ENCODE data around the gene ZMYM1.
"Not testable (repeated sequence)": the region's sequence is repeated elsewhere in the genome, so short reads cannot be mapped to it uniquely, and the experiment has no call there.

The ZMYM1 gene

DNA sequence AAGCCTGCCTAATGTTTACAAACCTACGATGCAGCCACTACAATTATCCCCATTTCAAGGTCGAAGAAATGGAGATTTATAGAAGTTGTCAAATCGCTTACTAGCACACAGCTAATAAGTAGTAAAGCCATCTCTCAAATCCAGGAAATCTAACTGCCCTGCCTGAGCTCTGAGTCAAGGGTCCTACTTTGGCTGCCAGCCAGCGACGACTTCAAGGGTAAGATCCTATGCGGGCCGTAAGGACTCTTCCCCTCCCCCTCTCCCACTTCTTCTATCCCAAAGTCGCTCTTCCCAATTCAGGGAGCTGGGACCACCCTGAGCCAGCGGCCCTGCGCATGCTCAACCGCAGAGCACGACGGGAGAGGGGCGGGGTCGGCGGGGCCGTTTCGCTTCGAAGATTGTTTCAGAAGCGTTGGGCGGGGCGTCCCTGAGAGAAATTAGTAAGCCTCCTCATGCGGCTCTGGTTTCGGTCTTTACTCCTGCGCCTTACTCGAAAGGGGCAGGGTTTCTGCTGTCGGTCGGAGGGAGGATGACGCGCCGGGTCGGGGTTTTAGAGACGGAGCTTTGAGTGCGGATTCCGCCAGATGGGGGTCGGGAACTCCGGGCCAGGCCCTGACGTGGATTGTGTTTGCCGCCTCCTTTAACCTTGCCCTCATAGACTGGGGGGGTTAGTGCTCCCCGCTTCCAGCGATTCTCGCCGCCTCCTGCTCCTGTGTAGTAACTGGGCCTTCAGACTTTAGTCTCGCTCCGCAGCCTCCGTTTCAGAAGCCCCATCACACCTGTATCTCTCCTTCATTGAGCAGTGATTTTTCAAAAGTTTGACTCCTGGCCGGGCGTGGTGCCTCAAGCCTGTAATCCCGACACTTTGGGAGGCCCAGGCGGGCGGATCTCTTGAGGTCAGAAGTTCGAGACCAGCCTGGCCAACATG, at the start of gene ZMYM1:
Gene ZMYM1, plus strand, starts transcription at position 383 of the 928 bp plus-strand sequence. CDS start 14,603 bp downstream, outside the sequence.
- DNase-seq, result peak; percentile 94

DNA sequence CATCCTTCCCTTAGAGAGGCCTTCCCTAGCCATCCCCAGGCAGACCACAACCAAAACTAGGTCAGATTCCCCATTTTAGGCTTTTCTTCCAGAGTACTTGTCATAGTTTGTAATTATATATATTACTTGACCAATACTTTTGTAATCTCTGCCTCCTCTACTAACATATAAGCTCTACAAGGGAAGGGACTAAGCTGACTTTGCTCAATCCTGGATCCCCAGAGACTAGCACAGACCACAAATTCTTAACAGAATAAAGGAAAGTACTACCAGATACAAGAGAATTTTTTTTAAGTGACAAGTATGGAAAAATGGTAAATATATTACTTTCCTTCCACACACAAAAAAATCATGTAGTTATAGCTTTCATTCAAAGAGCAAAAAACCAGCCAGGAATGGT, 49.4 kb upstream of the ZMYM1 start:
- peak; percentile 1 for DNase-seq

DNA sequence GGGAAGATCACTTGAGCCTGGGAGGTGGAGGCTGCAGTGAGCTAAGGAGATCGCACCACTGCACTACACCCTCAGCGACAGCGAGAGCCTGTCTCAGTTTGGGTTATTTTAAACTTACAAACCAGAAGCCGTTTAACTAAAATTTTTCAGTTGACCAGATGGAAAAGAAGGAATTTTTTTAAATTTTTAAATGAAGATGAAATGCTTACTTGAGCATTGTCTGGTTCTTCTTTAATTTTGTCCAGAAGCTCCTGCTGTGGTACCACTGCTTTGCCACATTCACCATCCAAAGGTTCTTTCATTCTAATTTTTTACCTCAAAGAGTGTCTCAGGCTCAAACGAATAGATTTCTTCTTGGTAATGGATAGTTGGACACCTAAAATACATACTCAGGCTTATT, 48.8 kb upstream of the ZMYM1 start:
- DNase-seq, result no peak

DNA sequence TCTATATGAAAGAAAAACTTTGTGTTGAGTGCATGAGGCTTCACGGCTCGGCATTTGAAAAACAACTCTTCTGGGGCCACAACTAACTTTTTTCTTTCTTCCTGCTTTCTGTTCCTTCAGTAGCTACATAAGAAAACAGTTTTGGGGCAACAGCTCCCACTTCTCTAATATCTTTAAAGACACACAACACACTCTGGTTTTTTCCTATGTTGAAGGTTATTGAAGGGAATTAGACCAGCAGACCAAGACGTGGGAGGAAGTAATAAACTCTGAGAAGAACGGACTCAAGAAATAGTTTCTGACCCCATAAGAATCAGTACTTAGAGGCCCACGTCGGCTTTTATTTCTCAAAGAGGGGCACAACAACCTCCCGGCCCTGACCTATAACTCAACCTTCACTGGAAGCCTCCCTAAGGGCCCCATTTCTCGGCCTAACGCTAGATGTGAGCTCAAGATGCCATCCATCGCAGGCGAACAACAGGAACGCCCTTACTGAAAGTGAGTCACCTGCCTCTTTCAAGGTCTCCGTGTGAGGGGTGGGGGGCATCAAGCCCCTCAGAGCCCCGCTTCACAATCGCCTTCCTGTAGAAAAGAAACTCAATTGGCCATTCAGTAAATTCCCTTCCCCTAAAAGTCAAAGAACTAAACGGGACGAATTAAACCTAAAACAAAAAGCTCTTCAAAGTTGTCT, 48.3 kb upstream of the ZMYM1 start:
- peak; percentile 68 for DNase-seq

DNA sequence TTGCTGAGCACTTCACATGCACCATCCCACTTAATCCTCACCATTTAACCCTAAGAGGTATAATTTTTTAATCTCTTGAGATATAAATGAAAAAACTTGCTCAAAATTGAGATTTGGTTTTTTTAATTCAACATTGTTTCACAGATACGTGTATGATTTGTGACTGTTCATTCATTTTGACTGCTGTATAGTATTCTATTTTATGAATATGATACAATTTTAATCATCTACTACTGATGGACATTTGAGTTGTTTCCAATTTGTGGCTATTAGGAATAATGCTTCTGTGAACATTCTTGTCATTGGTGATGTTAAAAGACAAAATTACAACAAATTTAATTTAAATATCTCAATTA, 46.8 kb upstream of the ZMYM1 start:
- no peak for DNase-seq

DNA sequence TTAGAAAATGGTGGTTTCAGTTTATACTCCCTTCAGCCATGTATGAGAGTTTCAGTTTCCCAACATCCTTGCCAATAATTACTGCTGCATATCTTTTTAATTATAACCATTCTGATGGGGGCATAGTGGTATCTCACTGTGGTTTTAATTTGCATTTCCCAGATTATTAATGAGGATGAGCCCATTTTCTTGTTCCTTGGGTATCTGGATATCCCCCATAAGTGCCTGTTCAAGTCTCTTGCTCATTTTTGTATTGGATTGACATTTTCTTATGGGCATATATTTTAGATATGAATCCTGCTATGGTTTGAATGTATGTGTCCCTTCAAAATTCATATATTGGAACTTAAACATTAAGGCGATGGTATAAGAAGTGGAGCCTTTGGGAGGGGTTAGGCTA, 45.8 kb upstream of the ZMYM1 start:
- DNase-seq, result no peak

DNA sequence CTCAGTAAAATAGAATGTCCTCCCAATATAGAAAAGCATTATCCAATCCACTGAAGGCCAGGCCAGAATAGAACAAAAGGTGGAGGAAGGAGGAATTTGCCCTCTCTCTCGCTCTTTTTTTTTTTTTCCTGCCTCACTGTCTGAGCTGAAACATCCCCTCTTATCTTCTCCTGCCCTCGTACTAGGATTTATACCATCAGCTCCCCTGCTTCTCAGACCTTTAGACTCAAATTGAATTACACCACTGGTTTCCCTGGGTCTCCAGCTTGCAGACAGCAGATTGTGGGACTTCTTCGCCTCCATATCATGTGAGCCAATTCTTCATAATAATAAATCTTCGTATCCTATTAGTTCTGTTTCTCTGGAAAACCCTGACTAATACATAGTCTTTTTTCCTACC, 42.6 kb upstream of the ZMYM1 start:
- DNase-seq, result no peak

DNA sequence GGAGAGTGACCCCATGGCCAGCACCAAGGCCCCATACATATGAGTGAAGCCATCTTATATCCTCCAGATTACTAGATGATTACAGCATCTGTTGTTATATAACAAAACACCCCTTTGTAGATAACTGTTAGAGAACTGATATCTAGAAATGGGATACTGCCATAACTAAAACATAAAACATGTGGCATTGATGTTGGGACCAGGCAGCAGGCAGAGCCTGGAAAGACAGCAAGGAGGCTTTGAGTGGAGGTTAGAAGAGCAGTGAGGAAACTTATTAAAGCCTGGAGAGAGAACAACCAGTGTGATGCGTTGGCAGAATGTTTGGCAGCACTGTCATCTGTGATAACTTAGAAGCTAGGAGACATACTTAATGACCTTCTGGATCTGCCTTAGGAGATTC, 42.0 kb upstream of the ZMYM1 start:
- no peak for DNase-seq

DNA sequence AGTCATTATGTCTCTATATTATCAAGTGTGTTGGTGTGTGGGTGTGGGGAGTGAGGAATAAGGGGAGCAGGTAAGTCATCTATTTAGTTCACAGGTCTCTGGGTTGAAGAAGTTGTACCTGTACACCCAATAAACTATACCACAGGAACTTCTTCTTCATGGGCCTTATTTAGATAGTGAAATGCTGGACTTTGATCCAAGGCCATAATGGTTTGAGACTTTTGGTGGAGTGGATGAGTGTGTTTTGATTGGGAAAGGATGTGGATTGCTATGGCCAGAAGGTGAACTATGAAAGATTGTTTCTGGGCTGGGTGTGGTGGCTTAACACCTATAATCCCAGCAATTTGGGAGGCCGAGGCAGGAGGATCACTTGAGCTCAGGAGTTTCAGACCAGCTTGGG, 40.5 kb upstream of the ZMYM1 start:
- no peak for DNase-seq

DNA sequence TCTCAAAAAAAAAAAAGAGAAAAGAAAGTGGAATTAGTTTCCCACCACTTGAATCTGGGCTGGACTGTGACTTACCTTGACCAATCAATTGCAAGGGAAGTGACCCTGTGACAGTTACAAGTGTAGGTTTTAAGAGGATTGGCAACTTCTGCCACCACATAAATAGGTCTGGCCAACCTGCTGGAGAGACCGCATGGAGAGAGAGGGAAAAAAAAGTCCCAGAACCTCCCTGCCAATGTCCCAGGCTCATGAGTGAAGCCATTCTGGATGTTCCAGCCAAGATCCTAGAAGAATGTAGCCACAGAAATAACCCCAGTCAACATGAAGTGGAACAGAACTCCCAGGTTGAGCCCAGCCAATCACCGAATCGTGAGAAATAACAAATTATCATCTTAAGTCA, 35.7 kb upstream of the ZMYM1 start:
- no peak for DNase-seq

DNA sequence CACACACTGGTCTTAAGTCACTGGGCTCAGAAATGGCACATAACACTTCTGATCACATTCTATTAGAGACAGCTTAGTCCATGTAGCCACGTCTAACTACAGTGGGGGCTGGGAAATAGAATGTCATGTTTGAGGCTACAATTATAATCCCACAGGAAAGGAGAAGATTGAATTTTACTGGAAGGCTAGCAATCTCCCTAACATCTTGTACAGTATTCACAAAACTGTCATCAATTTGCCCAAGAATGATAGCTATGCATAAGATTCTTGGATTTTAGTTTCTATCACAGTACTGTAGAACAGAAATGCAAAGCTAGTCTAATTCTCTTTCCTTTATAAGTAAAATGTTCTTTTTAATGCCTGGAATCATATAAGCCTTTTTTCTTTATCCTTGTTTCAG, 34.8 kb upstream of the ZMYM1 start:
- DNase-seq, result no peak

DNA sequence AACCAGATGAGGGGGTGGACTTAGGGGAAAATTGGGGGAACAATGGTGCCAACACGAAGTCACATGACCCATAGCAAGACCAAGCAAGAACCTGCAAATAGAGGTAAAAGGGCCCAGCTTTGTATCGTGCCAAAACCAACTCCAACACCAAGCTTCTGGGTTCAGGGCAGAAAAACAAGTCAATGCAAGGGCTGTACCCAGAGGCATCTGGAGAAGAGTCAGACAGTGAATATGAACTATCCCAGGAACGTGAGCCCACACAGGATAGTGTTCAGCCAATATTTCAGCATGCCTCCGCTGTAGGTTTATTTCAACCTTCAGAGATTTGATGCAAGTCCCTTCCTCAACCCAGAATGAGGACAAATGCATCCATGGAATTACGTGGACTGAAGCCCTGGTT, 32.5 kb upstream of the ZMYM1 start:
- no peak for DNase-seq

DNA sequence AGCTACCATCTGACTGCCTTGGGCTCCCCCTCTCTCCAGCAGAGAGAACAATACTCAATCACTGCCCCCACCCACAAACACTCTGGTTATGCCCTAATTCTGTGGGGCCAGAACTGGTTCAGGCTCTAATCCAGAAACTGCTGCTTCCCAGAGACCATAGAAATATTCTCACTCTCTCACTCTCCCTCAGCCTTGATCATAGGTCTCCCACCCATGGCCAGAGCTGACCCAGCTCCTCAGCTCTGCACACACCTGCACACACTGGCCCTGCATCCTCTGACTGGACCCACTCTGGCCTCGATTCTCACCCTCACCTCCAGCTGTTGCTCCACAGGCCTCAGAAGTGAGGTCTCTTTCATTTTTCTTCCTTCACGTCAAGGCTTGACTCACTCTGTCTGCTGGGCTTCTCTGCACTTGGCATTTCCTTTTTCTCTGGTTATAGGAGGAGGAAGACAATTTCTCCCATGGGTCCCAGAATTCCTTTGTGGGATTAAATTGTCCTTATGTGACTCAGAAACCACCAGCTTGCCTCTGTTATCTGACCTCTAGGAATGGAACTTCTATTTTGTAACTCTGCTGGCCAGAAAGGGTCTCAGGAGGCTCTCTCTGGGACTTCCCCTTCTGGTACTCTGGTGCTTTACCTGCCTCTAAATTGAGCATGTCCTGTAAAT, 31.9 kb upstream of the ZMYM1 start:
- peak; percentile 4 for DNase-seq

DNA sequence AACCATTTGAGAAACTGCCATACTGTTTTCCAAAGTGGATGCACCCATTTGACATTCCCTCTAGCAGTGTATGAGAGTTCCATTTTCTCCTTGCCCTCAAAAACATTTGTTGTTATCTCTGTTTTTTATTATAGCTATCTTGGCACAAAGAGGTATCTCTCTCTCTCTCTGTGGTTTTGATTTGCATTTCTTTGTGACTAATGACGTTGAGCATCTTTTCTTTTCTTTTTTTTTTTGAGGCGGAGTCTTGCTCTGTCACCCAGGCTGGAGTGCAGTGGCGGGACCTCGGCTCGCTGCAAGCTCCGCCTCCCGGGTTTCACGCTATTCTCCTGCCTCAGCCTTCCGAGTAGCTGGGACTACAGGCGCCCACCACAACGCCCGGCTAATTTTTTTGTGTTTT, 30.1 kb upstream of the ZMYM1 start:
- no peak for DNase-seq

DNA sequence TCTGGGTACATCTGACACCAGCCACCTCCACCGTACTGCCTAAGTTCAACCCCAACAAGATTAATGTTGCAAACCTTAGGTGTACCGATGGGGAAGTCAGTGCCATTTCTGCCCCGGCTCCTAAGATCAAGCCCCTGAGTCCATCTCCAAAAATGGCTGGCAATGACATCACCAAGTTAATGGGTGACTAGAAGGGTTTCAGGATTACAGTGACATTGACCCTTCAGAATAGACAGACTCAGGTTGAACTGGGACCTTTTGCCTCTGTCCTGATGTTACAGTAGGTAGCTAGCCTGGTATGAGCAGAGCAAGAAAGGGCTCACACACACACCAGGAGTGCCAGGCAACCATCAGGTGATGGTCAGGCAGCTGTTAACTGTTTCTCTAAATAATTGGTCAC, 25.8 kb upstream of the ZMYM1 start:
- no peak for DNase-seq

DNA sequence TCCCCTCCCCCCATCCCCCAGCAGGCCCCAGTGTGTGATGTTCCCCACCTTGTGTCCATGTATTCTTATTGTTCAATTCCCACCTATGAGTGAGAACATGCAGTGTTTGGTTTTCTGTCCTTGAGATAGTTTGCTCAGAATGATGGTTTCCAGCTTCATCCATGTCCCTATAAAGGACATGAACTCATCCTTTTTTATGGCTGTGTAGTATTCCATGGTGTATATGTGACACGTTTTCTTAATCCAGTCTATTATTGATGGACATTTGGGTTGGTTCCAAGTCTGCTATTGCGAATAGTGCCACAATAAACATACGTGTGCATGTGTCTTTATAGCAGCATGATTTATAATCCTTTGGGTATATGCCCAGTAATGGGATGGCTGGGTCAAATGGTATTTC, 24.9 kb upstream of the ZMYM1 start:
- DNase-seq, result not testable (repeated sequence)

DNA sequence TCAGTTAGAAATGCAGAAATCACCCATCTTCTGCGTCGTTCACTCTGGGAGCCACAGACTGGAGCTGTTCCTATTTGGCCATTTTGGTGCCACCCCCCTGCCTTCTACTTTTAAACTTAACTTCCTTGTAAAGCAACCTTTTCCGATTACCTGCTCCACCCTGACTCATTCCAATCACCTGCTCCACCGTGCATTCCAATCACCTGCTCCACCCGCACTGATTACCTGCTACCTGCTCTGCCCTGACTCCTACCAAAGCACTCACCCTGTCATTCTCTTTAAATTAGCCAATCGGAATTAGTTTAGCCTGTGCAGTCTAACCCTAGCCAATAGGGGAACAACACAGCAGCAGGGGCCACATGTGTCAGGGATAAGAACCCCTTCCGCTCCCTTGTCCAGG, 20.9 kb upstream of the ZMYM1 start:
- DNase-seq, result not testable (repeated sequence)

DNA sequence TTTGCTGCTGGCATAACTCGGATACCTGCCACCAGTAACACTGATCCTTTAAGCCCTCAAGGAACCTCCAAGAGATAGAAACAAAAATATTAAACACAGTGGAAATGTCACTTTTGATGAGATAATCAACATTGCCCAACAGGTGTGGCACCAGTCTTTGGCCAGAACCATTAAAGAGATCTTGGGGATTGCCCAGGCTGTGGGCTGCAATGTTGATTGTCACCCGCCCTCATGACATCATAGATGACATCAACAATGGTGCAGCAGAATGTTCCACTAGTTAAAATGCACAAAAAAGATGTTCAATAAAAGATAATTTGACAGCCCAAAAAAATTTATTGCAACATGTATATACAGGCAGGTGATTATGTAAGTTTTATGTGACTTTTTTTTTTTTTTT, 20.2 kb upstream of the ZMYM1 start:
- DNase-seq, result peak; percentile 76

DNA sequence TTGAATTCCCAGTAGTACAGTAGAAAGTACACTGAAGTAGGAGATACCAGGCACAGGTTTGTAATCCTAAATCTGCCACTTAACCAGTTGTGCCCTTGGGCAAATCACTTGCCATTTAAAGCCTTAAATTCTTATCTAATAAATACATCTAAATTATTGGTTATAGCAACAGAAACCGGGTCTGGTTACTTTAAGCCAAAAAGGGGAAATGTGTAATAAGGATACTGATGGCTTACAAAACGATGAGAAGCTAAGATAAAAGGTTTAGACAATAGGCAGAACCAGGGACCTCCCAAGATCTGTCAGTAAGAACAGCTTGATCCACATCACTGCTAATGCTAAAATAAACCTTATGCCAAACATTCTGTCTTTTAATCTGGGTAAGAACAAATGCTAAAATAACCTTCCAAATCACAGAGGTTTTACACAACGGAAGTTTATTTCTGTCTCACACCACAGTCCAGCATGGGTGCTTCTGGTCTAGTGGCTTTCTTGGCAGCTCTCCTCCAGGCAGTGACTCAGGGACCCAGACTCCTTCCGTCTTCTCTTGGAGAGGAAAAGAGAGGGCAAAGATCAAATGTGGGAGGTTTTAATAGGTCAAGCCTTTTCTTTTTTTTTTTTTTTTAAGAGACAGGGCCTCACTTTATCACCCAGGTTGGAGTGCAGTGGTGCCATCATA, 16.5 kb upstream of the ZMYM1 start:
- DNase-seq, result peak; percentile 75

DNA sequence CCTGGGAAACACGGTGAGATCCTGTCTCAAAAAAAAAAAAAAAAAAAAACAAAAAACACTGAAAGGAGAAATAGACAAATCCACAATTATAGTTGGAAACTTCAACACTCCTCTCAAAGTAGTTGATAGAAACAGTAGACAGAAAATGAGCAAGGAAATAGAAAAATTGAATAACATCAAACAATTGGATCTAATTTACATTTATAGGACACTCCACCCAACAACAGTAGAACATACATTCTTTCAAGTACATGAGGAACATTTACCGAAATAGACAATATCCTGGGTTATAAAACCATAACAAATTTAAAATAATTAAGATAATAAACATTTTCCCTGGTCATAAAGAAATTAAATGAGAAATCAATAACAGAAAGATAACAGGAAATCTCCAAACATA, 14.9 kb upstream of the ZMYM1 start:
- no peak for DNase-seq

DNA sequence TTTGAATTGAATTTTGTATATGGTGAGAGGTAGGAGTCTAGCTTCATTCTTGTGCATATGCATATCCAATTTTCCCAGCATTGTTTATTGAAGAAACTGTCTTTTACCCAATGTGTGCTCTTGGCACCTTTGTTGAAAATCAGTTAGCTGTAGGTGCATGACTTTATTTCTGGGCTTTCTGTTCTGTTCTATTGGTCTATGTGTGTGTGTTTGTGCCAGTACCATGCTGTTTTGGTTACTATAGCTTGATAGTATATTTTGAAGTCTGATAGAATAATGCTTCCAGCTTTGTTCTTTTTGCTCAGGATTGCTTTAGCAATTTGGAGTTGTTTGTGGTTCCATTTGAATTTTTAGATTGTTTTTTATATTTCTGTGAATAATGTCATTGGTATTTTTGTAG, 9.4 kb upstream of the ZMYM1 start:
- DNase-seq, result no peak

DNA sequence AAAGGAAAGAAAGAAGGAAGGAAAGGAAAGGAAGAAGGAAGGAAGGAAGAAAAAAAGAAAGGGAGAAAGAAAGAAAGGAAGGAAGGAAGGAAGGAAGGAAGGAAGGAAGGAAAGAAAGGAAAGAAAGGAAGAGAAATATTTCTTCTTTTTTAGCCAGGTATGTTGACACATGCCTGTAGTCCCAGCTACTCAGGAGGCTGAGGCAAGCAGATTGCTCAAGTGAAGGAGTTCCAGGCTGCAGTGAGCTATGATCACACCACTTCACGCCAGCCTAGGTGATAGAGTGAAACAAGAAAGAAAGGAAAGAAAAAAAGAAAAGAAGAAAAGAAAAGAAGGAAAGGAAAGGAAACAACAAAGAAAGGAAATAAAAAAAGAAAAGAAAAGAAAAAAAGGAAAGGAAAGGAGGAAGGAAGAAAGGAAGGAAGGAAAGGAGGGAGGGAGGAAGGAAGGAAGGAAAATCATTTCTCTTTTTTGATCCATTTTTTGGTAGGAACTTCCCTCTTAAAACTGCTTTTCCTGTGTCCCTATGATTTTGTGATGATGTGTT, 5.8 kb upstream of the ZMYM1 start:
- no peak for DNase-seq

DNA sequence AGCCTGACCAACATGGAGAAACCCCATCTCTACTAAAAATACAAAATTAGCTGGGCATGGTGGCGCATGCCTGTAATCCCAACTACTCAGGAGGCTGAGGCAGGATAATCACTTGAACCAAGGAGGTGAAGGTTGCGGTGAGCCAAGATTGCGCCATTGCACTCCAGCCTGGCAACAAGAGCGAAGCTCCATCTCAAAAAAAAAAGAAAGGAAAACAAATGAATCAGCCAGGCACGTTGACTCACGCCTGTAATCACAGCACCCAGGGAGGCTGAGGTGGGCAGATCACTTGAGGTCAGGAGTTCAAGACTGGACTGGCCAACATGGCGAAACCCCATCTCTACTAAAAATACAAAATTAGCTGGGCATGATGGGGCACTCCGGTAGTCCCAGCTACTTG, 2.8 kb upstream of the ZMYM1 start:
- not testable (repeated sequence) for DNase-seq

Measured in inflammatory macrophage treated with lipopolysaccharide for 4 hours (primary cell).